H9 (cell line): Measurements from ENCODE around the gene OR4D2. TPM values are rescaled to one million over a fixed set of nuclear protein-coding genes. Genes with fewer than 3 reads are reported as not detected.

Source experiments
- DNase-seq: peaks from one replicate; pipeline ENCODE4 v3.0.0-alpha.2; 2017
- H2AFZ ChIP-seq: one replicate; pipeline ENCODE4 v1.6.1; 2013; ENCODE audit warnings: mild to moderate bottlenecking, low read length, control low read depth, moderate library complexity
- H2AK5ac ChIP-seq: 2 replicates; pipeline ENCODE4 v1.6.1; 2013; ENCODE audit warnings: low read length, control low read depth, mixed read lengths; ENCODE audit not compliant: insufficient read length
- H2BK120ac ChIP-seq: one replicate; pipeline ENCODE4 v1.6.1; 2013; ENCODE audit warnings: low read depth, mild to moderate bottlenecking, low read length, control low read depth, inconsistent platforms; ENCODE audit not compliant: poor library complexity, severe bottlenecking
- H2BK12ac ChIP-seq: 2 replicates; pipeline ENCODE4 v1.6.1; 2013; ENCODE audit warnings: low read length, control low read depth, mixed read lengths, low read depth; ENCODE audit not compliant: insufficient read length
- H2BK15ac ChIP-seq: 2 replicates; pipeline ENCODE4 v1.6.1; 2013; ENCODE audit warnings: low read depth, low read length, control low read depth
- H2BK20ac ChIP-seq: one replicate; pipeline ENCODE4 v1.6.1; 2013; ENCODE audit warnings: low read depth, mild to moderate bottlenecking, low read length, control low read depth, inconsistent platforms; ENCODE audit not compliant: poor library complexity, severe bottlenecking
- H2BK5ac ChIP-seq: 2 replicates; pipeline ENCODE4 v1.6.1; 2013; ENCODE audit warnings: low read length, control low read depth, mixed read lengths; ENCODE audit not compliant: insufficient read length
- H3K14ac ChIP-seq: 2 replicates; pipeline ENCODE4 v1.6.1; 2013; ENCODE audit warnings: low read length, control low read depth; ENCODE audit not compliant: insufficient read depth
- H3K18ac ChIP-seq: 2 replicates; pipeline ENCODE4 v1.6.1; 2013; ENCODE audit warnings: low read depth, mild to moderate bottlenecking, mixed read lengths, low read length, control low read depth; ENCODE audit not compliant: insufficient read length
- H3K23ac ChIP-seq: 2 replicates; pipeline ENCODE4 v1.6.1; 2013; ENCODE audit warnings: low read length, control low read depth, mixed read lengths, low read depth; ENCODE audit not compliant: insufficient read length
- H3K23me2 ChIP-seq: 2 replicates; pipeline ENCODE4 v1.6.1; 2013; ENCODE audit warnings: low read depth, mild to moderate bottlenecking, mixed read lengths, low read length, control low read depth; ENCODE audit not compliant: insufficient read length, poor library complexity, severe bottlenecking
- H3K27ac ChIP-seq: 2 replicates; pipeline ENCODE4 v1.5.1; 2013; ENCODE audit warnings: low read length, control low read depth, mixed read lengths, low read depth; ENCODE audit not compliant: insufficient read length
- H3K27me3 ChIP-seq: 2 replicates; pipeline ENCODE4 v1.6.1; 2013; ENCODE audit warnings: low read length, control low read depth, inconsistent platforms; ENCODE audit not compliant: insufficient read depth
- H3K4ac ChIP-seq: 2 replicates; pipeline ENCODE4 v1.6.1; 2013; ENCODE audit warnings: low read depth, mild to moderate bottlenecking, control low read depth, inconsistent platforms, low read length, moderate library complexity
- H3K4me1 ChIP-seq: 2 replicates; pipeline ENCODE4 v1.6.1; 2013; ENCODE audit warnings: low read length, control low read depth, inconsistent platforms; ENCODE audit not compliant: insufficient read depth
- H3K4me2 ChIP-seq: 2 replicates; pipeline ENCODE4 v1.6.1; 2013; ENCODE audit warnings: low read length, control low read depth, mixed read lengths; ENCODE audit not compliant: insufficient read length, insufficient read depth
- H3K56ac ChIP-seq: 2 replicates; pipeline ENCODE4 v1.6.1; 2013; ENCODE audit warnings: low read depth, mild to moderate bottlenecking, mixed read lengths, low read length, control low read depth; ENCODE audit not compliant: insufficient read length
- H3K79me1 ChIP-seq: 2 replicates; pipeline ENCODE4 v1.6.1; 2013; ENCODE audit warnings: low read depth, mild to moderate bottlenecking, moderate library complexity, low read length, control low read depth, inconsistent platforms; ENCODE audit not compliant: insufficient read depth, poor library complexity, severe bottlenecking
- H3K79me2 ChIP-seq: 2 replicates; pipeline ENCODE4 v1.6.1; 2013; ENCODE audit warnings: low read length, control low read depth, inconsistent platforms; ENCODE audit not compliant: insufficient read depth
- H3K9ac ChIP-seq: 2 replicates; pipeline ENCODE4 v1.6.1; 2013; ENCODE audit warnings: low read length, control low read depth, mixed read lengths; ENCODE audit not compliant: insufficient read length; ENCODE audit errors: extremely low read depth
- H3K9me3 ChIP-seq: one replicate; pipeline ENCODE4 v1.6.1; 2013; ENCODE audit warnings: low read depth, low read length, inconsistent platforms; ENCODE audit not compliant: control insufficient read depth
- H3T11ph ChIP-seq: one replicate; pipeline ENCODE4 v1.6.1; 2013; ENCODE audit warnings: mild to moderate bottlenecking, low read length, control low read depth, inconsistent platforms
- H4K20me1 ChIP-seq: one replicate; pipeline ENCODE4 v1.6.1; 2013; ENCODE audit not compliant: control insufficient read depth, insufficient read length, insufficient read depth
- H4K5ac ChIP-seq: 2 replicates; pipeline ENCODE4 v1.6.1; 2013; ENCODE audit warnings: low read depth, mild to moderate bottlenecking, mixed read lengths, low read length, control low read depth; ENCODE audit not compliant: insufficient read length
- H4K8ac ChIP-seq: replicated peaks from 2 replicates; pipeline ENCODE4 v1.6.1; 2013; ENCODE audit warnings: low read length, control low read depth, mixed read lengths, low read depth; ENCODE audit not compliant: insufficient read length
- H4K91ac ChIP-seq: 2 replicates; pipeline ENCODE4 v1.6.1; 2013; ENCODE audit warnings: low read depth, mild to moderate bottlenecking, moderate library complexity, mixed read lengths, low read length, control low read depth; ENCODE audit not compliant: insufficient read length
- H3K27ac Mint-ChIP-seq, 3 experiments: 2 replicates in 2 of 3; 3 replicates in 1 of 3; pipeline ENCODE4 v1.8.0; 2020 to 2021; ENCODE audit warnings: mixed read lengths in 3 of 3, mild to moderate bottlenecking in 1 of 3, moderate library complexity in 1 of 3
- H3K27me3 Mint-ChIP-seq: 2 replicates; pipeline ENCODE4 v1.8.0; 2021; ENCODE audit warnings: low read depth, mild to moderate bottlenecking, moderate library complexity, mixed read lengths
- H3K36me3 Mint-ChIP-seq, 3 experiments: 2 replicates in 2 of 3; 3 replicates in 1 of 3; pipeline ENCODE4 v1.8.0; 2020 to 2021; ENCODE audit warnings: low read depth in 3 of 3, mixed read lengths in 3 of 3; ENCODE audit not compliant: insufficient read depth in 1 of 3
- H3K4me1 Mint-ChIP-seq, 2 experiments: 2 replicates each; pipeline ENCODE4 v1.8.0; 2020; ENCODE audit warnings: mixed read lengths in 2 of 2
- H3K4me3 Mint-ChIP-seq, 2 experiments: 2 replicates in 1 of 2; 3 replicates in 1 of 2; pipeline ENCODE4 v1.8.0; 2020 to 2021; ENCODE audit warnings: mild to moderate bottlenecking in 2 of 2, mixed read lengths in 2 of 2, moderate library complexity in 1 of 2
- H3K9me3 Mint-ChIP-seq, 2 experiments: 2 replicates in 1 of 2; 3 replicates in 1 of 2; pipeline ENCODE4 v1.8.0; 2020; ENCODE audit warnings: mild to moderate bottlenecking in 2 of 2, mixed read lengths in 2 of 2, moderate library complexity in 1 of 2
- WGBS: extraction: QIAGEN DNeasy Blood & Tissue Kit; methylation state at CpG from one replicate; pipeline ENCODE4 v1.1.7; 2013; ENCODE audit warnings: missing lambda C conversion rate, low lambda C conversion rate, mixed read lengths; ENCODE audit not compliant: insufficient read length; ENCODE audit errors: extremely low coverage; 5-methylcytosine and 5-hydroxymethylcytosine counted together
- total RNA-seq: library from RNA; stranded (reverse); gene quantifications from 2 replicates; pipeline ENCODE4 v1.2.1, GENCODE V29; 2021
- TF ChIP-seq, protein P1 (sequence below): fragments of 200-600 bp; sonication (generic); conservative IDR thresholded peaks from 3 replicates; pipeline ENCODE4 v1.8.0; 2021; ENCODE audit warnings: antibody characterized with exemption, mild to moderate bottlenecking

Gene OR4D2
- total RNA-seq, 1 experiment from 2014 or later = not detected

DNA sequence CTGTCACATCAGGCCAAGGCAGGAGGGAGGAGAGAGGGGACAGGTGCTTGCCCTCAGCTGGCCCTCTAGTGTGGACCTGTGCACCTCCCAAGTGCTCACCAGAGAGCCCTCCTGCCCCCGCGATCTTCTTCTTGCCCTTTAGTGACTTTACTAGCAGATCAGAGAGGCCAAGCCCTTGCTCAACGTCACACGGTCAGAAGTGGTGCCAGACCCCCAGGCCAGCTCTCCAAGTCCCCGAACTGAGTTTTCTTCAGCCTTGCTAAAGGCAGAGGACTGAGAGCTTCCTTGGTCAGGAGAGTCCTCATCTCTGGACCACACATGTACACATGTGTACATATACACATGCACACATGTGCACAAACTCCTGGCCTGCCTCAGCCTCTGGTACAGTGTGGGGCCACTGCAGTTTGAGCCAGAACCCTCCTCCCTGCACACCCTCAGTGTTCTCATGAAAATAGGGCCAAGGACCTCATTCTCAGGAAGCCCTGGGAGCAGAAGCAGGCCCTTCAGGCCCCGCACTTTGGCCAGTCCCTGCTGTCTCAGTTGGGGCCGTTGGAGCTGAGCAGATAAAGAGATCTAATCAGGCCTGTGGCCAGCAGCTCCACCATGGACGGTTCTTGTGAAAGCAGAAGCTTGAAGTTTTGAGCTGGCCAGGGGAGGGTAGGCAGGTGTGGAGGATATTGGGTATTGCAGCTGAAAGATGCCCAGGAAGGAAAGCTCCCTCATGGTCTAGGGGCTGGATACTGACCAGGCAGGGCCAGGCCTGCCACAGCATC lies 18.4 kb downstream of the OR4D2 start:
- no peak overlapping the region for H2AFZ ChIP-seq
- DNase-seq = no peak

More for the DNA sequence above, 18.4 kb downstream of the OR4D2 start:
- Histone ChIP-seq H3K27ac (no peak overlapping the region), H3K23ac (no peak overlapping the region), H3K4me1 (no peaks in the 10 kb centered on the region), H2BK20ac (no peak overlapping the region), H4K8ac (no peak overlapping the region), H3K79me1 (no peaks in the 10 kb centered on the region), H2BK120ac (no peak overlapping the region), H2BK5ac (no peak overlapping the region), H3K9ac (no peak overlapping the region), H3T11ph (no peak overlapping the region), H3K56ac (no peak overlapping the region), H3K79me2 (no peaks in the 10 kb centered on the region), H4K5ac (no peak overlapping the region), H3K4me2 (no peak overlapping the region), H2BK12ac (no peak overlapping the region), H2AK5ac (no peak overlapping the region), H3K27me3 (no peaks in the 10 kb centered on the region), H4K91ac (no peak overlapping the region), H3K4ac (no peak overlapping the region), H3K18ac (no peak overlapping the region), H3K9me3 (no peaks in the 10 kb centered on the region), H2BK15ac (no peak overlapping the region), H4K20me1 (no peaks in the 10 kb centered on the region), H3K23me2 (no peaks in the 10 kb centered on the region), H3K14ac (no peak overlapping the region)
- H3K9me3 Mint-ChIP-seq = no peaks in the 10 kb centered on the region; a peak in 1 of 5 replicates
- TF ChIP-seq, protein P1, sequence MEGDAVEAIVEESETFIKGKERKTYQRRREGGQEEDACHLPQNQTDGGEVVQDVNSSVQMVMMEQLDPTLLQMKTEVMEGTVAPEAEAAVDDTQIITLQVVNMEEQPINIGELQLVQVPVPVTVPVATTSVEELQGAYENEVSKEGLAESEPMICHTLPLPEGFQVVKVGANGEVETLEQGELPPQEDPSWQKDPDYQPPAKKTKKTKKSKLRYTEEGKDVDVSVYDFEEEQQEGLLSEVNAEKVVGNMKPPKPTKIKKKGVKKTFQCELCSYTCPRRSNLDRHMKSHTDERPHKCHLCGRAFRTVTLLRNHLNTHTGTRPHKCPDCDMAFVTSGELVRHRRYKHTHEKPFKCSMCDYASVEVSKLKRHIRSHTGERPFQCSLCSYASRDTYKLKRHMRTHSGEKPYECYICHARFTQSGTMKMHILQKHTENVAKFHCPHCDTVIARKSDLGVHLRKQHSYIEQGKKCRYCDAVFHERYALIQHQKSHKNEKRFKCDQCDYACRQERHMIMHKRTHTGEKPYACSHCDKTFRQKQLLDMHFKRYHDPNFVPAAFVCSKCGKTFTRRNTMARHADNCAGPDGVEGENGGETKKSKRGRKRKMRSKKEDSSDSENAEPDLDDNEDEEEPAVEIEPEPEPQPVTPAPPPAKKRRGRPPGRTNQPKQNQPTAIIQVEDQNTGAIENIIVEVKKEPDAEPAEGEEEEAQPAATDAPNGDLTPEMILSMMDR = no peak
- no peak overlapping the region for H3K27ac Mint-ChIP-seq
- H3K4me1 Mint-ChIP-seq = peaks cover 7 to 8% of the 10 kb centered on the region in 2 experiments; a peak in 3 of 4 replicates
- H3K27me3 Mint-ChIP-seq = peaks cover 14% of the 10 kb centered on the region
- no peaks in the 10 kb centered on the region for H3K36me3 Mint-ChIP-seq
- H3K4me3 Mint-ChIP-seq = no peak overlapping the region
- WGBS = no CpG with 5 or more reads among the region's 8 CpGs
